Amniotic stem cell (primary cell): ENCODE results near the gene TOM1L1.

Source experiments
- DNase-seq: peaks from one replicate; lab custom pipeline; 2025; lab: John Stamatoyannopoulos, UW

Gene TOM1L1

DNA sequence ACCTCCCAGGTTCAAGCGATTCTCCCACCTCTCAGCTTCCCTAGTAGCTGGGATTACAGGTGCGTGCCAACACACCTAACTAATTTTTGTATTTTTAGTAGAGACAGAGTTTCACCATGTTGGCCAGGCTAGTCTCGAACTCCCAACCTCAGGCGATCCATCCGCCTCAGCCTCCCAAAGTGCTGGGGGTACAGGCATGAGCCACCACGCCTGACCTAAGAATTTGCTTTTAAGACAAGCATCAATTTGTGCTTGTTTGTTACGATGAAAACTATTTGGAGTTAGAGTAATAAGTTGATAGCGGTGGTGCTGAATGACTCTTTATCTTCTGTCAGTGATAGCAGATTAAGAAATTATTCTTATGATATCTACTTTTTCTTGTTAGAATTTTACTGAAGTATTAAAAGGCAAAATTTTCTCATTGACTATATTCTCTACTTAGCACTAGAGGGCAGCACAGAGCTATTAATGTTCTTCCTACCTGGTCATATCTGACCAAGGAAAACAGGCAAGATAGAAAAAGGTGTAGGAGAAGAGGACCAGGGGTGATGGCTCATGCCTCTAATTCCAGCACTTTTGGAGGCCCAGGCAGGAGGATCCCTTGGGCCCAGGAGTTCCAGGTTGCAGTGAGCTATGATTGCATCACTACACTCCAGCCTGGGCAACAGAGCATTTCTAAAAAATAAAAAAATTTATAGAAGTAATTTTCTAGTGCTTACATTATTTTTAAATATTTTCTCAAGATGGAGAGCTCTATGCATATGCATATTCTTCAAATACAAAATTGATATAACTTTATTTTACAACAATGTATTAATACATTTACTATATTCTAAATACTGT is 92.4 kb downstream of the TOM1L1 start:
- peak; percentile 38 for DNase-seq

DNA sequence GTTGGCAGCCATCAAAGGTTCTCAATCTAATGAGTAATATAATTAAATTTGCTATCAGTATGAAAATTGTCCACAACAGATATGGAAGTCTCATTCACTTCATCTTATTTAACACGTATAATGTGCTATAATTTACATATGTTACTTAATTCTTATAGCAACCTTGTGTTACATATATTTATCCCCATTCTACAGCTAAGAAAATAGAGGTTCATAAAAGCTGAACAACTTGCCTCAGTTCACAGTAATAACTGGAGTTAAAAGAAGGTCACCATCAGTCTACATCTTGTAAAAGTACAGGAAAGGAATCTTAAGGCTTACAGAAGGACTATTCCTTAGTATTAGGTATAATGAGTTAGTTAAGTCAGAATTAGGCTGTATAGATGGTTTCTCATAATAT is 95.8 kb downstream of the TOM1L1 start:
- no peak for DNase-seq

DNA sequence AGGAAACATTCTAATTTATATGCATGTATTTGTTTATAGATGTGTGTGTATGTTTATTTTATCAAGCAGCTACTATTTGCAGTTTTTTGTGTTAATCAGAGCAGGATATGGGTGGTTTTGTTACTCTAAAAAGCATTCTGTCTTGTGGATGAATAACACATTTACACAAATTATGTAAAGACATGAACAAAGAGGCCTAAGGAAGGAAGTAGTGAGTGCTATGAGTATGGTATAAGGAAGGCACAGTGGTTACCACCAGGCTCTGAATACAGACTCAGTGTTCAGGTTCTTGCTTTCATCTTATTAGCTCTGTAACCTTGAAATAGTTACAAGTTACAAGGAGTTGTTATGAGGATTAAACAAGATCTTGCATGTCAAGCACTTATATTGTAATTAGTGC is 101.8 kb downstream of the TOM1L1 start:
- DNase-seq, result no peak

DNA sequence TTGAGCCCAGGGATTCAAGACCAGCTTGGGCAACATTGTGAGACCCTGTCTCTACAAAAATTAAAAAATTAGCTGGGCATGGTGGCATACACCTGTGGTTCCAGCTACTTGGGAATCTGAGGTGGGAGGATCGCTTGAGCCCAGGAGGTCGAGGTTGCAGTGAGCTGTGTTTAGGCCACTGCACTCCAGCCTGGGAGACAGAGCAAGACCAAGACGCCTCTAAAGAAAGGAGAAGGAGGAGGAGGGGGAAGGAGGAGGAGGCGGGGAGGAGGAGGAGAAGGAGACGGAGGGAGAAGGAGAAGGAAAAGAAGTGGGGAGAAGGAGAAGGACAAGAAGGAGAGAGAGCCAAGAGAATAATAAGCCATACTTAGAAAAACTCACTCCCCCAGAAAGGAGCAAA is 103.8 kb downstream of the TOM1L1 start:
- DNase-seq, result no peak

DNA sequence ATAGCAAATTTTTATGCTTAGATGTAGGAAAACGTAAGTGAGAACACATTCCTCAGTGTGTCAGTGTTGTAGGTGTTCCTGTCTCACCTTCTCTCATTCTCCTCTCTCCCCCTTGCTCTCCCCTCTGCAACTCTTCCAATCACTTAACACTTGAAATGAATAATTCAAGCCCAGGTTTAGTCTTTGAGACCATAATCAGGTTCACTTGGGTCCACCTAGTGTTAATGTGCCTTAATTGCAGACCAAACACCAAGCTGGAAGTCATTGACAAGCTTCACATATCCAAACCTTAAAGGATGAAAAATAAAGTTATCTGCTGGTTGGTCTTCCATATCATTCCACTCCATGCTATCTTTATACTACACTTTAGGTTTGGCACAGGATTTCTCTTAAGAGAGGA is 104.9 kb downstream of the TOM1L1 start:
- DNase-seq, result no peak
